Measurements from ENCODE around the gene RFT1.

Gene RFT1

GRCh38 chr3:53149006-53149690 lies 18.9 kb upstream of the RFT1 start:
- DNase-seq: no peak

- DNase-seq: no peak
Observed at GRCh38 chr3:53147903-53148400, 17.7 kb upstream of the RFT1 start.

GRCh38 chr3:53147151-53147902 lies 17.1 kb upstream of the RFT1 start:
- no peak for DNase-seq

- DNase-seq: no peak
Observed at GRCh38 chr3:53146319-53146891, 16.2 kb upstream of the RFT1 start.

GRCh38 chr3:53145713-53146080 lies 15.5 kb upstream of the RFT1 start:
- DNase-seq: no peak

GRCh38 chr3:53144862-53145712 lies 14.9 kb upstream of the RFT1 start:
- no peak for DNase-seq

- DNase-seq: no peak
Observed at GRCh38 chr3:53144446-53144845, 14.2 kb upstream of the RFT1 start.

- DNase-seq: peak; percentile 76
Observed at GRCh38 chr3:53142986-53143385, 12.8 kb upstream of the RFT1 start.

GRCh38 chr3:53140847-53141845 lies 10.9 kb upstream of the RFT1 start:
- DNase-seq: peak; percentile 91

- DNase-seq: no peak
Observed at GRCh38 chr3:53139906-53140846, 9.9 kb upstream of the RFT1 start.

- no peak for DNase-seq
Observed at GRCh38 chr3:53137835-53138446, 7.7 kb upstream of the RFT1 start.

GRCh38 chr3:53137221-53137620 lies 7.0 kb upstream of the RFT1 start:
- DNase-seq: no peak

- DNase-seq: peak; percentile 51
Observed at GRCh38 chr3:53134631-53135232, 4.5 kb upstream of the RFT1 start.

GRCh38 chr3:53132347-53132746 lies 2.1 kb upstream of the RFT1 start:
- DNase-seq: no peak

GRCh38 chr3:53131096-53131495 lies 861 bp upstream of the RFT1 start:
- DNase-seq: no peak

- DNase-seq: no peak
Observed at GRCh38 chr3:53129344-53129743, 891 bp downstream of the RFT1 start.

GRCh38 chr3:53126601-53127000 lies 3.6 kb downstream of the RFT1 start:
- DNase-seq: no peak

- no peak for DNase-seq
Observed at GRCh38 chr3:53123953-53124352, 6.3 kb downstream of the RFT1 start.

GRCh38 chr3:53123510-53123909 lies 6.7 kb downstream of the RFT1 start:
- no peak for DNase-seq

- peak; percentile 85 for DNase-seq
Observed at GRCh38 chr3:53122933-53123305, 7.3 kb downstream of the RFT1 start.

Data from GF-D8 (cell line).